Ovary (tissue), 9 donors: ENCODE measurements around the gene DGKD. TPM values are rescaled to one million over a fixed set of nuclear protein-coding genes. Genes with fewer than 3 reads are reported as not detected.
A peak's percentile ranks its signal among the peaks of the same experiment; 100 is the strongest.

ENCODE experiments used
- DNase-seq, 5 donors: peaks; one replicate each; pipeline ENCODE4 v3.0.0-alpha.2; 2019 to 2020
- H3K27ac ChIP-seq, 2 donors: fragments of 200-600 bp; one replicate each; pipeline versions ENCODE4 v1.5.1 to v1.8.0; 2019 to 2022
- H3K27me3 ChIP-seq: fragments of 200-600 bp; one replicate; pipeline ENCODE4 v1.8.0; 2022
- H3K36me3 ChIP-seq: fragments of 200-600 bp; sonication (generic); one replicate; pipeline ENCODE4 v1.5.1; 2019
- H3K4me1 ChIP-seq: one replicate; pipeline ENCODE4 v1.8.1; 2013; ENCODE audit warnings: mild to moderate bottlenecking, moderate library complexity; ENCODE audit not compliant: insufficient read depth
- H3K4me3 ChIP-seq: fragments of 200-600 bp; sonication (generic); one replicate; pipeline ENCODE4 v1.5.1; 2017
- H3K9me3 ChIP-seq, 2 donors: fragments of 200-600 bp in 1 of 2; sonication (generic) in 1 of 2; one replicate each; pipeline versions ENCODE4 v1.5.1 to v1.8.1; 2013 to 2019; ENCODE audit warnings: mild to moderate bottlenecking in 1 of 2, moderate library complexity in 1 of 2
- CTCF ChIP-seq, 3 donors: fragments of 450-650 bp in 2 of 3; fragments of 200-600 bp in 1 of 3; IDR thresholded peaks; one replicate each; pipeline versions ENCODE4 v1.5.1 to v1.8.0; 2016 to 2022; ENCODE audit warnings: antibody characterized with exemption in 3 of 3, mild to moderate bottlenecking in 1 of 3
- EP300 ChIP-seq: sonication (generic); formaldehyde crosslinking; IDR thresholded peaks from one replicate; pipeline ENCODE4 v1.6.1; 2017; ENCODE audit warnings: antibody characterized with exemption
- POLR2A ChIP-seq: fragments of 450-650 bp; IDR thresholded peaks from one replicate; pipeline ENCODE4 v1.6.1; 2017; ENCODE audit warnings: antibody characterized with exemption, mild to moderate bottlenecking, moderate library complexity
- WGBS, 3 donors: extraction: QIAGEN DNeasy Blood & Tissue Kit in 1 of 3; methylation state at CpG; one replicate each; pipeline versions ENCODE4 v1.1.5 to v1.1.7; 2013 to 2017; 5-methylcytosine and 5-hydroxymethylcytosine counted together
- intact Hi-C, 4 donors: fragments of 100-400 bp; cut with DNase I; formaldehyde crosslinking; loops; one replicate each; pipeline versions ENCODE4 v1.11.0 to v1.15.1; 2022 to 2023
- polyA plus RNA-seq, 2 donors: library from polyadenylated mRNA; stranded (reverse); fragments of 200-250 nt in 1 of 2; fragments of 350-450 nt in 1 of 2; fragmentation: Illumina TruSeq in 1 of 2; extraction: RNeasy Lipid Tissue Mini Kit (QIAGEN cat#74804) in 1 of 2; gene quantifications; one replicate each; pipeline ENCODE4 v1.2.3, GENCODE V29; 2013 to 2014
- total RNA-seq, 7 donors: library from RNA; depleted of rRNA in 2 of 7; stranded (reverse); fragments of >200 nt in 2 of 7; fragmentation: NEBNext Ultra II Directional in 3 of 7; extraction: Animal tissue kit (Norgen Biotek cat#: 25700) in 3 of 7; gene quantifications; one replicate each; pipeline versions ENCODE4 v1.1.0 to v1.2.4, GENCODE V29; 2016 to 2023
- donor health status: DM: no; HTN: no; CAD: no; lungs with moderate emphysema.
- donor health status: DM: no; HTN: no; CAD: no.
- donor health status: Bipolar disorder and iron deficiency.
- donor health status: DM: yes; HTN: yes; CAD: no.
- donor health status: DM: no; HTN: no; CAD: no.
- donor health status: DM: yes; HTN: yes; CAD: no.

The DGKD gene
- total and polyA plus RNA-seq, 9 donors, result 9.4 to 81.8 (median 36.3) TPM

DNA sequence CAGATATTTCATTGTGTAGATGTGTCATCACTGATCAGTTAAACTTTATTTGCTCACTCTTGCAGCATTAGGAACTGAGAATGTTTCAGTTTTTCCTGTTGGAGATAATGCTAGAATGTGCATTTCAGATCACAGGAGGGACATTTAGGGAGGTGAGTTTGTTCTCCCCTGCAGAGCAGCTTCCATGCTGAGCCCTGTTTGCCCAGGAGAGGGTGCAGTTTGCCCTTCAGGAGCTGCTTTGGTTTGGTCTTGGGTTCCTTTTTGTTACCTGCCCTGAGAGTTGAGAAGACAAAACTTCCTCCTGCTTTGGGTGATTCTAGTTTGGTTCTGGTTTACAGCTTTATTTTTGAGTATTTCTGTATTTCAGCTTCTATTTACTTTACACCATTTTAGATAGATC, 49.9 kb downstream of the DGKD start:
- H3K36me3 ChIP-seq, result no peaks in the 10 kb centered on the region
- intact Hi-C loops, result no loop called here
- no peak for TF ChIP-seq POLR2A
- TF ChIP-seq EP300, result no peak
- TF ChIP-seq CTCF (IDR thresholded peaks at IDR 0.05), result no peak
- H3K9me3 ChIP-seq, result no peaks in the 10 kb centered on the region
- H3K27ac ChIP-seq, result no peak overlapping the region
- H3K4me1 ChIP-seq, result peaks cover 5% of the 10 kb centered on the region
- H3K27me3 ChIP-seq, result no peaks in the 10 kb centered on the region
- peak in 1 of 5 donors; percentile 4 for DNase-seq
- no peak overlapping the region for H3K4me3 ChIP-seq

DNA sequence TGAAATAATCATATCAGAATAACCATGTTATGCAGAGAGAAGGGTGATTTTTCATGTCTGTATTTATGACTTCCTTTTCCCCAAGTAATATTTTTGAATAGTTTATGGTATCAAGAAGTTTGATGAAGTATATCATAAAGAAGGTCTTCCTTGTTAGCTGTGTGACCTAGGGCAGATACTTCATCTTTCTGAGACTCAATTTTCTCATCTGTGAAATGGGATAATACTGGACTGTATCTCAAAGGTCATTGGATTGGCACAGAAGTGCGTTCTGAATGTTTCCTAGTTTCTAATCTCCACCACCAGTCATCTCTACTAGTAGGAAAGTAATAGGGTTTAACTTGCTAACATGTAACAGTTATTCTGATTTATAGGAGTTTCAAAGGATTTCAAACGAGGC, 52.6 kb downstream of the DGKD start:
- H3K4me3 ChIP-seq, result no peak overlapping the region
- WGBS, 3 donors, result 64 to 81% (median 77%) methylated on average over 2 of the region's 2 CpGs
- no peaks in the 10 kb centered on the region for H3K36me3 ChIP-seq
- intact Hi-C loops, result no loop called here
- no peaks in the 10 kb centered on the region for H3K9me3 ChIP-seq
- no peak for TF ChIP-seq EP300
- TF ChIP-seq POLR2A, result no peak
- TF ChIP-seq CTCF (IDR thresholded peaks at IDR 0.05), result no peak
- no peak for DNase-seq
- H3K4me1 ChIP-seq, result peaks cover 3% of the 10 kb centered on the region
- no peaks in the 10 kb centered on the region for H3K27me3 ChIP-seq
- H3K27ac ChIP-seq, result no peak overlapping the region

GRCh38 chr2:233407771-233408181, 53.5 kb downstream of the DGKD start:
- no peak overlapping the region for H3K27ac ChIP-seq
- H3K9me3 ChIP-seq, result peaks cover 0 to 2% of the 10 kb centered on the region in 2 donors
- 48 to 59% (median 56%) methylated on average over 8 of the region's 8 CpGs for WGBS, 3 donors
- no peak for DNase-seq
- no peak for TF ChIP-seq POLR2A
- TF ChIP-seq CTCF (IDR thresholded peaks at IDR 0.05), result no peak
- no peak for TF ChIP-seq EP300
- H3K4me3 ChIP-seq, result no peak overlapping the region
- intact Hi-C loops, result no loop called here
- H3K4me1 ChIP-seq, result peaks cover 3% of the 10 kb centered on the region
- H3K36me3 ChIP-seq, result no peaks in the 10 kb centered on the region
- H3K27me3 ChIP-seq, result no peaks in the 10 kb centered on the region

- peak overlapping the region in 1 of 2 donors; percentile 12 for H3K27ac ChIP-seq
- 77 to 86% (median 85%) methylated on average over 9 of the region's 9 CpGs for WGBS, 3 donors
- TF ChIP-seq POLR2A (no peak), EP300 (no peak), CTCF (IDR thresholded peaks at IDR 0.05) (no peak)
These were observed 54.3 kb downstream of the DGKD start for GRCh38 chr2:233408366-233409285.

More at GRCh38 chr2:233408366-233409285, 54.3 kb downstream of the DGKD start:
- DNase-seq, result no peak
- no peaks in the 10 kb centered on the region for H3K36me3 ChIP-seq
- intact Hi-C loops, result no loop called here
- no peak overlapping the region for H3K4me3 ChIP-seq
- no peaks in the 10 kb centered on the region for H3K27me3 ChIP-seq
- H3K9me3 ChIP-seq, result peaks cover 0 to 2% of the 10 kb centered on the region in 2 donors
- peaks cover 3% of the 10 kb centered on the region for H3K4me1 ChIP-seq
